Central memory CD4-positive, alpha-beta T cell (primary cell): ENCODE measurements around the gene ANKRD12.

Source experiments
- DNase-seq: peaks from one replicate; pipeline ENCODE4 v3.0.0; 2022

ANKRD12 gene

DNA sequence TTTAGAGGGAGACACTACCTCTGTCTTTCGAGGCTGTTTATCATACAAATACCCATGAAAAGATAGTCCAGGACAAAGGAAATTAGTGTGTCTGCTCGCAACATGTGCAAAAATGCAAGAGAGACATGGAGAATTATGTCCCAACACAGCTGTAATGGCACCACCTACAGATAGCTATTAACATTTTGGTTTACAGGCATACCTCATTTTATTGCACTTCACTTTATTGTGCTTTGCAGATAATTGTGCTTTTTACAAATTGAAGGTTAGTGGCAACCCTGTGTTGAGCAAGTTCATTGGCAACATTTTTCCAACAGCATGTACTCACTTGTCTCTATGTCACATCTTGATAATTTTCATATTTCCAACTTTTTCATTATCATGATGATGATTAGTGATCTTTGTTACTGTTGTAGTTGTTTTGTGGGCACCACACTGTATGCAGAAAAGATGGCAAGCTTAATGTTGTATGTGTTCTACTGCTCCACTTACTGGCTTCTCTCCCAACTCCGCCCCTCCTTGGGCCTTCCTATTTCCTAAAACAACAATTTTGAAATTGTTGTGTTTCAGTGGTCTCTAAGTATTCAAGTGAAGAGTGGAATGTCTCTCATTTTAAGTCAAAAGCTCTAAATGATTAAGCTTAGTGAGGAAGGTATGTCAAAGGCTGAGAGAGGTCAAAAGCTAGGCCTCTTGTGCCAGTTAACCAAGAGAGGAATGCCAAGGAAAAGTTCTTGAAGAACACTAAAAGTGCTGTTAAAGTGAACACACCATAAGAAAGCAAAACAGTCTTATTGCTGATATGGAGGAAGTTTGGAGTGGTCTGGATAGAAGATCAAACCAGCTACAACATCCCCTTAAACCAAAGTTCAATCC is 52.0 kb downstream of the ANKRD12 start:
- DNase-seq, result no peak

DNA sequence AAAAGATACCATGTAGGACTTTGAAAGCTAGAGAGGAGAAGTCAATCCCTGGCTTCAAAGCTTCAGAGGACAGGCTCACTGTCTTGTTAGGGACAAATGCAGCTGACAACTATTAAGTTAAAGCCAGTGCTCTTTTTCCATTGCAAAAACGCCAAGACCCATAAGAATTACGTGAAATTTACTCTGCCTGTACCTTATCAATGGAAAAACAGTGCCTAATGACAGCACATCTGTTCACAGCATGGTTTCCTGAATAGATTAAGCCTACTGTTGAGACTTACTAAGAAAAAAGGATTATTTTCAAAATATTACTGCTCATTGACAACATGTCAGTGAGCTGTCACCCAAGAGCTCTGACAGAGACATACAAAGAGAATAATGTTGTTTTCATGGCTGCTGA is 52.9 kb downstream of the ANKRD12 start:
- no peak for DNase-seq

DNA sequence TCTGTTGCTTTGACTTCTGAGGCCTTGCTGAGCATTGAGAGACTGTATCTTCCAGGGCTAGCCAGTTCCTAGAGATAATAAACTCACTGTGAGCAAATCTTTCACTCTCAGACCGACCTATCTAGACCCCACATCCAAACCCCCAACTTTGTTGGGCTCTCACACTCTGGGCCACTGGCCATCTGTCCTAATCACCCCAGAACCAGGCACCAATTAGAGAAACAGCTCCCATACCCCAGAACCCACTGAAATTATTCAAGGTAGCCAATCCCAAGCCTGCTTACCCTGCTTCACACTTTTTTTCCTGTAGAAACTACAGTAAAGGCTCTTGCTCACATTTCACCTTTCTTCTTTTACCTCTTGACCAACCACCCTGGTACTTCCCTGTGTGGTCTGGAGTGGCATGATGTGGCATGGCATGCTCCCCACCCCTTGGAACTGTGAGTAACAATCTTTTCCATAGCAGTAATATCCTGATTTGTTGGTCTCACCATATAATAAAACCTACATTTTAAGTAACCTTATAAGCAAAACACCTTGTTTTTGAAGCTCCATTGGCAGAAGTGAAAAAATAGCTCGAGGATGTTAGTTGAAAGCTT is 55.2 kb downstream of the ANKRD12 start:
- DNase-seq, result no peak

DNA sequence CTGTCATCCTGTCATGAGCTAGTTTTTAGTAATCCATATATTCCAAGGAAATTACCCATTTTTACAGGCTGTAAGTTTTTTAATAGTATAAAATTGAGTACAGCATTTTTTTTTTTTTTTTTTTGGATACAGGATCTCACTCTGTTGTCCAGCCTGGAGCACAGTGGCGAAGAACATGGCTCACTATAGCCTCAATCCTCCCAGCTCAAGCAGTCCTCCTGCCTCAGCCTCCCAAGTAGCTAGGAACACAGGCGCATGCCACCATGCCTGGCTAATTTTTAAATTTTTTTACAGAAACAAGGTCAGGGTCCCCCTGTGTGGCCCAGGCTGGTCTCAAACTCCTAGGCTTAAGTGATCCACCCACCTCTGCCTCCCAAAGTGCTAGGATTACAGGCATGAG is 56.5 kb downstream of the ANKRD12 start:
- DNase-seq, result no peak

DNA sequence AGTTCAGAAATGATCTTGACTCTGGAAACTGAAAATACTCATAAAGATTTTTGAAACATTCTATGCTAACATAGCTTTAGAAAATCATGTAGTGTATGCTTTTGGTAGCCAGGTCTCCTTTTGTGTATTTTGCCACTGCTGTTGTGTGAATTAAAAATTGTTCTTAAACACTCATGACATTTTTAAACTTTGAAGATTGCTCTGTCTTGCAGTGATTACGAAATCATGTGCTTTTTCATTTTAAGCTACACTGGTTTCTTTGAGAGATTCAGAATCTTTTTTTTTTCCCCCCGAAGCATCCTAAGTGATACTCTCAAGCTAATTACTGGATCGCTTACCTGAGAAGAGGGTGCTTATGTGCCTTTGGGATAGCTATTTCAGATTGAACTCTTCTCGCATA is 60.0 kb downstream of the ANKRD12 start:
- no peak for DNase-seq

DNA sequence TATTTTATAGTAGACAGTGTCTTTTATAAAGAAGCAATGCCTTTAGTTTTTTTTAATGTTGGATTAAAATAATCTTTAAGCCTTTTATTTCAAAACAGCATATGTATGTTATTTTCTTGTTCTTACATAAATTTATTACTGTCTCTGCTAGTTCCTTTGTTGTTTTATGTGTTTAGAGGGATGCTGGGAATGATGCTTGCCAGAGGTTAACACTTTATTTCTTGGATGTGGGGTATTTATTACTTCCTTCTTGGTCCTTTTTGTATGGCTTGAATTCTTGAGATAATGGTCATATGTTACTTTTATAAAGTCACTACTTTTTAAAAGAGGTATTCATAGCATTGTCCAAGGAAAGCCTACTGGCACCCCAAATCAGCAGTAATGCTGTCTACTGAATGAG is 63.1 kb downstream of the ANKRD12 start:
- DNase-seq, result no peak

DNA sequence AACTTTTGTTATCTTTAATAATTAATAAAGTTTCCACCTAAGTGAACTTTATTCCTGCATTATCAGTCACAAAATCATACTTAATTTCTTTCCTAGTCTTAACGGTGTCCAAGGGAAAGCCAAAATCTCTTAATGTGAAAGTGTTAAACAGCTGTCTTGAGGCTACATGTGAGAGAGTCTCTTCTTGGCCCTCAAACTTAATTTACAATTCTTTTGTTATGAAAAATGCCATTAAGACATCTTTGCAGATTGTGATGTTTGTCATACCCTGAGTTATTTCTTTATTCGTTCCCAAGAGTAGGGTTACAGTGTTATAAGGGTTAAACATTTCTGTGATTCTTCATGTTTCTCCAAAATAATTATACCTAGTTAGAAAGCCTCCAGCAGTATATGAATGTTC is 64.6 kb downstream of the ANKRD12 start:
- DNase-seq, result no peak

DNA sequence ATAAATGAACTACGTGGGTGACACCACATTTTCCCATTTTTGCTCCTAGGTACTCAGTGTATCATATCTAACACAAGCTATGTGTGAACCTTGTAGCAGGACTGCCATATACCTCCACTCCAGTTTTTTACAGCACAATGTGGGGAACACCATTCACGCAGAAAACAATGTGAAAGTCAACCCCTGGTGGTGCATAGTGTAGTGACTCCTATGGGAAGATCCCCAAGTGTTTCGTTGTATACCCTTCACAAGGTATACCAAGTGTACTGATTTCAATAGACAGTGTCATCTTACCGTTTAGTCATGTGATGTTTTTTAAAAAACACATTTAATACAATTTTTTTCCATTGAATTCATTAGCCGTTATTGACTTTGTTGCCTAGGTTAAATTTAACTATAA is 68.1 kb downstream of the ANKRD12 start:
- no peak for DNase-seq

DNA sequence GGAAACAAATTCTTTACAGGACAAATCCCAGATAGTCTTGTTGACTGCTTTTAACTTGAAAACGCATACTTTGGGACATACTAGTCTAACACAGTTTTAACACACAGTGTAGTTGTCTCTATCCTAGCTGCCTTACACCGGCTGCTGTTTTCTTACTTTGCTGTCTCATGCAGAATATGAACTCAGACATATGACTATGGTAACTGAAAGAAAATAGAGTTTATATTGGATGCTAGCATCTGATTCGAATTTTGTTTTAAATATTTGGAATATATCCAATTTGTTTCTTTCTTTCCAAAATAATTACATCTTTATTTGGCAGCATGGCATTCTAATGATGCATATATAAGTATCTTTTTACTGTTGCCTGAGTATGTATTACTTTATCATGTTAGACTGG is 69.8 kb downstream of the ANKRD12 start:
- DNase-seq, result no peak

DNA sequence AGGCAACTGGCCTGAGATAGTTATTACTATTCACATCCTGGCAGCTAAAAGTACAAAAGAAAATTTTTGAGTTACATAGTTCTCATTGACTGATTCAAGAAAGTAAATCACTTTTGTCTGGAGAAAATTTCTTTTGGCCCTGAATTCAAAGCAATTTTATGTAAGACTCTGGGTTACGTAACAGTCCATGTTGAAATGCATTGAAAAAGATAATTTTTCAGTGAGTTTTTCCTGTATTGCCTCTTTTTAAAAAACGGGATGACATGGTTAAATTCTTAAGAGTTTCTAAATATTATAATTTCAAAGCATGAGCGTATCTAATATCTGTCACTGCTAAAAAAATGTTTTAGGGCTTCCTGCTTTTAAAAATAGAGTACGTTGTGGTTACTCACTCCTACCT is 72.7 kb downstream of the ANKRD12 start:
- no peak for DNase-seq

DNA sequence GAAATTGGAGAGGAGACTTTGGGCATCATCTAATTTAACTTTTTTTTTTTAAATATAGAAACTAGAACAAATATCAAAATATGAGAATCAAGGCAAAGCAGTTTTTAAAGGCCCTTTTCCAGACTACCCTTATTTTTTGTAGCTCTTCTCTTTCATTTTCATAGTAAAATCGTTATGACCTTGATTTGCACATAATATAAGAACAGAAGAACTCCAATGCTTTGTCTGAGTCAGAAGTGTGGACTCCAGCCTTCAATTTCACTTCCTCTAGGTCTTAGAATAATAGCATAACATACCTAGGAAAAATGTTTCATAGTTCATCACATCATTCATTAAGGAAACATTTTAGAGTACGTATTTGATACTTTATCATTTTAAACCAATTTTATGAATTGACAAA is 74.4 kb downstream of the ANKRD12 start:
- no peak for DNase-seq

DNA sequence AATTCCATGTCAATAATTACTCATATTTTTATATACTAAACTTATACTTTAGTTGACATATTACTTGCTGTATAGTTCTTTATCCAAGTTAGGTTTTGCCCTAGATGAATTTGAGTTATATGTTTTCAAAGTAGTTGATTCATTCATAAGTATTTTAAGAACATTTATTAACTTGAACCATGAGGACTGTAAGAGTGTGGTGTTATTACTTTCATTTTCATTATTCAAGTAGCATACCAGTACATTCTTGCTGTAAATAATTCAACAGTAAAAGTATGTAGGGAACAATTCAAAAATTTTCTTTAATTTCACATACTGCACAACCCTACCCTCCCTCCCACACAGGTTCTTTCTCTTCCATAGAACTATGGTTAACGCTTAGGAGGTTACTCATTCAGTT is 75.4 kb downstream of the ANKRD12 start:
- no peak for DNase-seq

DNA sequence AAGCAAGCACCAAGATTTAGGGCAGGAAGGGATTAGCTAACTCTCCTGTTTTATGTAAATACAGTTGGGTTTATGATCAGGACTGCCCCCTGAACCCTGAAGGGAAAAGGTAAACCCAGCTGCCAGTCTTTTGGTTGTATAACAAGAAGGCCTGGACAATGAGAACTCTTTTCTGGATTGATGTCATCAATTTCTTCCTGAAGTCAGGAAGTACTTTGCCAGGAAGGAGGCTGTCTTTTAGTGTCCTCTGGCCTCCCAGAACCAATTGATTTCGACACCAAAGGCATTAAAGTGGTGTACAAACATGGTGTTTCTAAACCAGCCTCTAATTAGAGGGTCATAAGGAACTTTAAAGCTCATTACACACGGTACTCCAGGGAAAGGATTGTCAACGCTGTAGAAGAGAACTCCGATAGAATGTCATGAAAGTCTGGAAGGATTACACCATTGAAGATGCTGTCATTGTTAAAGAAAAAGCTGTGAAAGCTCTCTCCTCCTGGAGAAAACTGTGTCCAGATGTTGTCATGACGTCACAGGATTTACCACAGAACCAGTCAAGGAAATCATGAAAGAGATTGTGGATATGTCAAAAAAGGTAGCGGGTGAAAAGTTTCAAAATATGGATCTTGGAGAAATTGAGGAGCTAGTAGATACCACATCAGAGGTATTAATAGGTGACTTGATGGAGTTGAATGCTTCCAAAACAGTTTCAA is 78.8 kb downstream of the ANKRD12 start:
- DNase-seq, result no peak

DNA sequence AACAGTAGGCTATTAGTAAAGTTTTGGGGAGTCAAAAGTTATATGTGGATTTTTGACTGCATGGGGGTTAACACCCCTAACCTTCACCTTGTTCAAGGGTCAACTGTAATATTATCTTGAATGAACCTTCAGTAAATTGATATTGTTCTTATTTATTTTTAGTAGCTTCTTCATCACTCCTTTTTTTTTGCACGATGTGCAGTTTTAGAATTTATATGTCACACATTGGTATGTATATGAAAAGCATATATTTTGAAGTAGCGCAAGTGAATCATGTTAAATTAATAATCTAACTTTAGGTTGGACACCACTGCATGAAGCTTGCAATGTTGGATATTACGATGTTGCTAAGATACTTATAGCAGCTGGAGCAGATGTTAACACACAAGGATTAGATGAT is 79.9 kb downstream of the ANKRD12 start:
- DNase-seq, result no peak

DNA sequence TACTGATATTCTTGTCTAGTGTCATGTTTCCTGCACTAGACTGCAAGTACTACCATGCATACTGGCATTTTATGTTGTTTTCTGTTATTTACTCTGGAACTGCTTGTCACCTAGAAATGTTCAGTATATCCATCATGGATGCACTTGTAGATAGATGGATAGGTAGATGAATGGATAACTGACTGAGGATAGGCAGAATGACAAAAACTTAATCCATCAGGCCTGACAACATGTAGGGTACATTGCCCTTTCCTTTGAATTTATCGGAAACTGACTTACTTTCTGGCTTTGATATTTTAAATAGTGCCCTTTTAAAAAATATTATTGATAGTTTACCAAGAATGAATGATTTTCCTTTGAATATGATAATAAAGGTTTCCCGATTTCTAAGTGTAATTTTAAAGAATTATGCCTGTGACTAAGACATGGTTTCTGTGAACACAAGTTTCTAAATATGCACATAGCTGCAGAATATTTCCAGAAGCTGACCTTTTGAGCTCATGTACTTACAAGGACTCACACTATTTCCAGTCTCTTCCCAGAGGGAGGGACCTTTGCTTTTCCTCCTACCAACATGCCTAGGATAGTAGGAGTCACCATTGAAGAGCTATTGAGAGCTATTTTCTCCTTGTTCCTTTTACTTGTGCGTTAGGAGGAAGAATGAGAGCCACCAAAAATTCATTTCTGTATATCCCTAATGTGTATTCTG is 81.3 kb downstream of the ANKRD12 start:
- no peak for DNase-seq

DNA sequence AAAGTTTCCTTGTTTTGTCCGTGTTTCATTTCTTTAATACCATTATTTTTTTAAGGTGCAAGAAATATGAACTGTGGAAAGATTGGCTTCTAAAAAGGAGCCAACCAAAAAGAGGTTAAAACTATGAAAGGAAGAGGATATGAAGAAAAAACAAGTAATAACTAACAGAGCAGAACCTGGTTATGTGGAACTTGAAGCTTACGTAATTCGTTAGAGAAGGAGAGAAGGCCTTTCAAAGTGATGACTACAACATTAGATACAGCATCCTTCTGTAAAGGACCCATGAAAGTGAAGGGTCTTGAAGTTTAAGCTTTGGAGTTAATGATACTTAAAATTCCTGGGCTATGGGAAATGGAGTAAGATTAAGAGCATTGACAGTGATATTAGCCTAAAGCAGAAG is 84.5 kb downstream of the ANKRD12 start:
- DNase-seq, result no peak

DNA sequence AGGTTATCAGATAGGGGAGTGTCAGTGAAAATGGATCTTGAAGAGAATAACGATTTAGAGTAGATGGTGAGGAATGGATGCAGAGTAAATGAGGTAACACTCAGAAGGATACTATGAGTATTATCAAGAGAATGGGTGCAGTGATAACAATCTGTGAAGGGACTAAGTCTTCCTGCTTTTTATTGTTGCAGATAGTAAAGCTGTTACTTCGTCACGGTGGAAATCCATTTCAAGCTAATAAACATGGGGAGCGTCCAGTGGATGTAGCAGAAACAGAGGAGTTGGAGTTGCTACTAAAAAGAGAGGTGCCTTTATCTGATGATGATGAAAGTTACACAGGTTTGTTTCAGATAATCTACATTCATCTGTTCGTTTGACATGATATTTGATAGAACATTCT is 85.1 kb downstream of the ANKRD12 start:
- no peak for DNase-seq

DNA sequence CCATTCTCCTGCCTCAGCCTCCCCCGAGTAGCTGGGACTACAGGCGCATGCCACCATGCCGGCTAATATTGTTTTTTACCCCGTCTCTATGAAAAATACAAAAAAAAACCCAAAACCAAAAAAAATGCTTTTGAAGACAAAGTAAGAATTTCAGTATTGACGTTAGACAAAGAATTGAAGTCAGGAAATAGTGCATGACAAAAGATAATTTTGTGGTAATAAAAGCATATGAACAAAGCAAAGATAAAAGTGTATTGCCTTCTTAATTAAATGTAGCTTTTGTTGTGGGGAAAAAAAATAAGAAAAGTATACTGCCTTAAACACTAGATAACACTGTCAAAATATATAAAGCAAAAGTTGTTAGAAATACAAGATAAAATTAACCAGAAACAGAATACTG is 86.8 kb downstream of the ANKRD12 start:
- no peak for DNase-seq

DNA sequence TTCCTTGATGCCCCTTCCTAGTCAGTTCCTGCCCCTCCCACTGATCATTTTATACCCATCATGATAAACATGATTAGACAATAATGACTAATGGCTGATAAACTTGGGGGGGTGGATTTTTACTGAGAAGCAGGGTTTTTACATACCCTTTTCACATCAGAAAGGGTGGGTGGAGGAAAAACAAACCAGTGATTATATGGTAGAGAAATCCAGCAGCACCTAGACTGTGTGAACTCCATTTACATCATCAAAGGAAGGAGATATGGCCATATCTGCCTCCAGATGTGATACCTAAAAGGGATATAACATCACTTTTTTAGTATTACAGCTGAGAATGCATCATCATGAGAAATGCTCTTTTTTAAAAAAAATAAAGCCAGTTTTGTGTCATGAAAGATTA is 89.9 kb downstream of the ANKRD12 start:
- DNase-seq, result no peak

DNA sequence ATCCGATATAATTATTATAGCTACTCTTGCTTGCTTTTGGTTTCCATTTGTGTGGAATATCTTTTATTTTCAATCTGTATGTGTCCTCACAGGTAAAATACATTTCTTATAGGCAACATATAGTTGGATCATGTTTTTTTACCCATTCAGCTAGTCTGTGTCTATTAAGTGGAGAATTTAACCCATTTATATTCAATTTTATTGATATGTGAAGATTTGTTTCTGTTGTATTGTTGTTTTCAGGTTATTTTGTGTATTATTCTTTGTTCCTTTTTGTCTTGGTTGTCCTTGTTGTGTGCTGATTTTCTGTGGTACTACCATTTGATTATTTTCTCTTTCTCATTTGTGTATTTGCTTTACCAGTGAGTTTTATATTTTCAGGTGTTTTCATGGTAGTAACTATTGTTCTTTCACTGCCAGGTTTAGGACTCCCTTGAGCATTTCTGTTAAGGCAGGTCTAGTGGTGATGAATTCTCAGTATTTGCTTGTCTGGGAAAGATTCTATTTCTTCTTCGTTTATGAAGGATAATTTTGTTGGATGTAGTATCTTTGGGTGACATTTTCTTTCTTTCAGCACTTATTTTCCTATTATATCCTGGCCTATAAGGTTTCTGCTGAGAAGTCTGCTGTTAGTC is 95.4 kb downstream of the ANKRD12 start:
- DNase-seq, result no peak

DNA sequence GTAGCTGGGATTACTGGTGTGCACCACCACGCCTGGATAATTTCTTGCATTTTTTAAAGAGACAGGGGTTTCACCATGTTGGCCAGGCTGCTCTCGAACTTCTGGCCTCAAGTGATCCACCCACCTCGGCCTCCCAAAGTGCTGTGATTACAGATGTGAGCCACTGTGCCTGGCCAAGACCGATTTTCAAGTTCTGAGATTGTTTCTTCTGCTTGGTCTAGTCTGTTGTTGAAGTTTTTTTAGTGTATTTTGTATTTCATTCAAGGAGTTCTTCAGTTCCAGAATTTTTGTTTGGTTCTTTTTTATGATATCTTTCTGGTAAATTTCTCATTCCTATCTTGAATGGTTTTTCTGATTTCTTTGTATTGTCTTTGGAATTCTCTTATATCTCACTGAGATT is 96.4 kb downstream of the ANKRD12 start:
- DNase-seq, result no peak

DNA sequence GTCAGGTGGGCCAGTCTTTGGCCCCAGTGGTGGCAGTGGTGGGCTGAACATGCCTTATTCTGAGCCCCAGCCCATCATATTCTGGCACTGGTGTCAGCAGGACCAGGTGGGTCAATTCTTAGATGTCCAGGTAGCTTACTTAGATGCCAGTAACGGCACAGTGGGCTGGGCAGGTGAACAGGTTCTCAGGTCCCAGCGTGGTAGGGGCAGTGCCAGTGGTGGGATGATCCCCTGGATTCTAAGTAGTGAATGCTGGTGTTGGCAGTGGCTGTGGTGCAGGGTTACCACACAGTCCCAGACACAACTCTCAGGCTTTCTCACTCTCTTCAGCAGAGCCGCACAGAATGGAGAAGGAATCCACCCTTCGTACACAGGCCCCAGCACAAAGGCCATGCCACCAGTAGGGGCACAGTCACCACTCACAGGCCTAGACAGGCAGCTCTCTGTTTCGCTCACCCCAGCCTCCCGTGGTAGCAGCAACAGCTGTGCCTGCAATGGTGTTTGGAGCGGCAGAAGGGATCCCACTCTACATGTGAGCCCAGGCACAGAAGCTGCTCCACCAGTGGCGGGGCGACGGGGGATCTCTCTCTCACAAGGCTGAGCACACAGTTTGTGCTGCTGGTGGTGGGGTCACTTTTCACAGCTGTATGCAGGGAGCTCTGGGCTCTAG is 97.3 kb downstream of the ANKRD12 start:
- DNase-seq, result no peak
